ENCODE results near the gene COASY.

DNA sequence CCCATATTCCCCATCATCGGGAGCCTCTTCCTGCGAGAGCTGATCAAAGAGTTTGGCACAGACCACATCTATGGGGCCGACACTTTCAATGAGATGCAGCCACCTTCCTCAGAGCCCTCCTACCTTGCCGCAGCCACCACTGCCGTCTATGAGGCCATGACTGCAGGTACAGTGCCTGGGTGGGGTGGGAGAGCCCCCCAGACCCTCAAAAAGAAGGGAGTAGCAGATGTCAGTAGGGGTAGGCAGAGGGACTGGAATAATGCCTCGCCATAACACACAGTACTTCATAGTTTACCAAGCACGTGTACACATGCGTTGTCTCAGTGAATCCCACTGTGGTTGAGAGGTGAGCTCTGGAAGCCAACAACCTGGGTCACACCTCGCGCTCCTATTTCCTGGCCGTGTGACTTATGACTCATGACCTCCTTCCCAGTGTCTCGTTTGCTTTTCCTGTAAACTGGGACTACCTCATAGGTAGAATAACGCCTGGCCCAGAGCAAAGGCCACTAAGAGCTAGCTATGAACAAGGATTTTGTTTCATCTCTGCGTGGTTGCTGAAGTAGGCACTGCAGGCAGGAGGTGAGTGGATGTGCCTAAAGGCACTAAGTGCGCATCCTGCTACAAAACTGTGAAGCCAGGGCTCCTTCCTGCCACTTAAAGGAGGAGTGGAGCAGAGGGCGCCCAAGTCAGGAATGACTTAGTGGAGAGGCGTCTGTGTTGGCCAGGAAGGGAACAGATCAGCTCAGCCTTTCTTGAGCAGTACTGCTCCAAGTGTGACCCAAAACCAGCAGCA lies 20.7 kb upstream of the COASY start:
- TF ChIP-seq POLR2AphosphoS5 (IDR thresholded peaks at IDR 0.05; ENCODE audit: low read depth, low read length) = no peak
- no peak for TF ChIP-seq TAF1 (IDR thresholded peaks at IDR 0.05; ENCODE audit: borderline replicate concordance, insufficient read depth, low read length)
- TF ChIP-seq FOXP2 (optimal IDR thresholded peaks at IDR 0.05; ENCODE audit: borderline replicate concordance, extremely low read depth, extremely low read length, insufficient read depth) = no peak
- TF ChIP-seq, protein P1, sequence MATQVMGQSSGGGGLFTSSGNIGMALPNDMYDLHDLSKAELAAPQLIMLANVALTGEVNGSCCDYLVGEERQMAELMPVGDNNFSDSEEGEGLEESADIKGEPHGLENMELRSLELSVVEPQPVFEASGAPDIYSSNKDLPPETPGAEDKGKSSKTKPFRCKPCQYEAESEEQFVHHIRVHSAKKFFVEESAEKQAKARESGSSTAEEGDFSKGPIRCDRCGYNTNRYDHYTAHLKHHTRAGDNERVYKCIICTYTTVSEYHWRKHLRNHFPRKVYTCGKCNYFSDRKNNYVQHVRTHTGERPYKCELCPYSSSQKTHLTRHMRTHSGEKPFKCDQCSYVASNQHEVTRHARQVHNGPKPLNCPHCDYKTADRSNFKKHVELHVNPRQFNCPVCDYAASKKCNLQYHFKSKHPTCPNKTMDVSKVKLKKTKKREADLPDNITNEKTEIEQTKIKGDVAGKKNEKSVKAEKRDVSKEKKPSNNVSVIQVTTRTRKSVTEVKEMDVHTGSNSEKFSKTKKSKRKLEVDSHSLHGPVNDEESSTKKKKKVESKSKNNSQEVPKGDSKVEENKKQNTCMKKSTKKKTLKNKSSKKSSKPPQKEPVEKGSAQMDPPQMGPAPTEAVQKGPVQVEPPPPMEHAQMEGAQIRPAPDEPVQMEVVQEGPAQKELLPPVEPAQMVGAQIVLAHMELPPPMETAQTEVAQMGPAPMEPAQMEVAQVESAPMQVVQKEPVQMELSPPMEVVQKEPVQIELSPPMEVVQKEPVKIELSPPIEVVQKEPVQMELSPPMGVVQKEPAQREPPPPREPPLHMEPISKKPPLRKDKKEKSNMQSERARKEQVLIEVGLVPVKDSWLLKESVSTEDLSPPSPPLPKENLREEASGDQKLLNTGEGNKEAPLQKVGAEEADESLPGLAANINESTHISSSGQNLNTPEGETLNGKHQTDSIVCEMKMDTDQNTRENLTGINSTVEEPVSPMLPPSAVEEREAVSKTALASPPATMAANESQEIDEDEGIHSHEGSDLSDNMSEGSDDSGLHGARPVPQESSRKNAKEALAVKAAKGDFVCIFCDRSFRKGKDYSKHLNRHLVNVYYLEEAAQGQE (IDR thresholded peaks at IDR 0.05; ENCODE audit: insufficient read depth in 1 of 2, low read depth in 2 of 2, low read length in 2 of 2) = no peak

Measured in PFSK-1 (cell line).